HG03571 (cell line): ENCODE results near the gene RBFOX1.

Source experiments
- ATAC-seq: cut with Tn5 transposase; IDR thresholded peaks from one replicate; pipeline ENCODE4 v1.9.1; 2021; ENCODE audit not compliant: unreplicated experiment

Gene RBFOX1

GRCh38 chr16:7408700-7409365 is 76.2 kb downstream of the RBFOX1 start:
- no peak for ATAC-seq

GRCh38 chr16:7419441-7419840 is 86.8 kb downstream of the RBFOX1 start:
- no peak for ATAC-seq

GRCh38 chr16:7420079-7420478 is 87.4 kb downstream of the RBFOX1 start:
- ATAC-seq = no peak

GRCh38 chr16:7420843-7421242 is 88.2 kb downstream of the RBFOX1 start:
- ATAC-seq = no peak

GRCh38 chr16:7421578-7421977 is 88.9 kb downstream of the RBFOX1 start:
- ATAC-seq = no peak

- ATAC-seq = no peak
Measured at GRCh38 chr16:7422036-7422888, 89.6 kb downstream of the RBFOX1 start.

- no peak for ATAC-seq
Measured at GRCh38 chr16:7423434-7424044, 90.9 kb downstream of the RBFOX1 start.

DNA sequence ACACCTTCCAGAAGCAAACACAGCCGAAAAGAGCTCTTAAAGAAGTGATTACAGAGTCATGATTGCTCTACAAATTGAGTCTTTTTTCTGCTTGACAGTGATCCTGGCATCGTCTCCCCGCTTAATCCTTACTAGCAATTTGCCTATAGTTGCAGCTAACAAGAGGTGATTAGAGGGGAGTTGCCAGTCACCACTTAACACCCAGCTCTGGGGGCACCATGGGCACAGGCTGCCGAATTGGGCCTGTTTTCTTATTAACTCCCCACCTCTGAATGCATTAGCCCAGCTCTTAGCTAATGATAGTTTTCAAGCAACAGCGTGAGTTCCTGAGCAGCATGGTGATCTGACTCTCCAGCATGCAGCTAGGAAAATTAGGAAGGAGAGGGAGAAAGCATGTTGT is 93.5 kb downstream of the RBFOX1 start:
- no peak for ATAC-seq

DNA sequence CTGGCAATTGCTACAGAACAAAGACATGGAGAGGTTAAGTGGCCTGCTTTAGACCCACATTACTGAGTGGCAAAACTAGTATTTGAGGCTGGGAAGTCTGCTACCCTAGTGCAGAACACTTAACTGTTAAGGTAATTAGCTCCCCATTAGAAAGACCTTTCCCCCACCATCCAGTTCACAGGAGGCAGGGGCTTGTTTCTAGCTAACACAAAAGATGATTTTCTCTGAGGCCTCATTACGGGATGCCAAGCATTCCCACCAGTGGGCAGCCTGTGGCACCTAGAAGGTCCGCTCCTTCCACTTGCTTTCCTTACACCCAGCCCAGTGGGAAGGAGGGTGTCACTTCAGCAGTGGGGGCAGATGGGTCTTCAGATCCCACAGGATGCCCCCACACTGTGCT is 99.1 kb downstream of the RBFOX1 start:
- ATAC-seq = no peak

GRCh38 chr16:7436306-7436705 is 103.7 kb downstream of the RBFOX1 start:
- ATAC-seq = no peak

- ATAC-seq = no peak
Measured at GRCh38 chr16:7437135-7437804, 104.6 kb downstream of the RBFOX1 start.

DNA sequence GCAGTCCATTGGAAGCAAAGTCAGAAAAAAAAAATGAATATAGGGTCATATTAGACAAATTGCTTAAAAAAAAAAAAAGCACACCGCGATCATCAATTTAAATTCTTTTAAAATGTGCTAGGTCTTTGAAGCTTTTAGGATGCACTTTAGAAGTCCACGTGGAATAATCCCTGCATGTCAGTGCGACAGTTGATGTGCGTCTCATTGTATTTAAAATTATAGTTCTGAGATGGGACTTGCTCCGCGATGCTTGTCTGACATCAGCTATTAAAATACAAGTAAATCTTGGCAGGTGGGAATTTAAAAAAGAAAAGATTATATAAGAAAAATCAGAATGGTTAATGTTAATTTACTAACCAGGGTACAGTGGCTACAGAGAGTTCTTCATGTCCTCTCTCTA is 105.2 kb downstream of the RBFOX1 start:
- no peak for ATAC-seq

- ATAC-seq = no peak
Measured at GRCh38 chr16:7438601-7439000, 106.0 kb downstream of the RBFOX1 start.

- ATAC-seq = no peak
Measured at GRCh38 chr16:7439518-7439917, 106.9 kb downstream of the RBFOX1 start.

DNA sequence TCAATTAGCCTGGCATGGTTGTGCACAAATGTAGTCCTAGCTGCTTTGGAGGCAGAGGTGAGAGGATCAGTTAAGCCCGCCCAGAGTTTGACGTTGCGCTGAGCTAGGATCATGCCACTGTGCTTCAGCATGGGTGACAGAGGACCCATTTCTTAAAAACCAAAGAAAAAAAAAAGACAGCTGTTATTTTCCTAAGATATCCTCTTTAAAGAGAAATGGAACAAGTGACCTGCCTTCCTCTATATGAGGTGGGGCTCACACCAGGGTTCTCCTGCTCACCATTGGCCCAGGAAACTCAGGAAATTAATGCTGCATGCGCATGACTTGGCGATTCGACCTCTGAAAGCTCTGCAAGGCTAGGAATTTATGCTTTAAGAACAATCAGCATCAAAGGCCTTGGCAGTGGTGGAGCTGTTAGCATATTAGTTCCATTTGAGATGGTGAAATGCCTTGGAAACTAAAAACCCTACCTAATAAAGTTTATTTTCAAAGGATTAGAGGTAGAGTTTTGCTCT is 108.3 kb downstream of the RBFOX1 start:
- no peak for ATAC-seq

DNA sequence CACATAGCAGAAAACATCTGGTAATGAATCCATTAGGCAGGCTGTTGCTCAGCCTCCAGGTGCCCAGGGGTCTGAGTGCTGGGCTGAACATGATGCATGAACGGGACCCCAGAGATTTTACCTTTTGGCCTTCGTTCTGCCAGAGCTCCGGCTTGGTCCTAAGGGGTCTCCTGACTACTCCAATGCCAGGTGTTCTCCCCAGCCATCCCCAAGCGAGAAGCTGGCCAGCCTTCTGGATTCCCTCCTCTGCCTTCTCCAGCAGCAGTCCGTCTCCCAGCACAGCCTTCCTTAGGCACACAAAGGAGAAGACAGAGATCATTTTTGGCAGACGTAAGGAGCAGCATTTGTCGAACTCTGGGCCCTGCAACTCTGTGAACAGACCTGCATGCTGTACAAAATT is 109.4 kb downstream of the RBFOX1 start:
- no peak for ATAC-seq

- ATAC-seq = no peak
Measured at GRCh38 chr16:7443142-7443541, 110.5 kb downstream of the RBFOX1 start.

DNA sequence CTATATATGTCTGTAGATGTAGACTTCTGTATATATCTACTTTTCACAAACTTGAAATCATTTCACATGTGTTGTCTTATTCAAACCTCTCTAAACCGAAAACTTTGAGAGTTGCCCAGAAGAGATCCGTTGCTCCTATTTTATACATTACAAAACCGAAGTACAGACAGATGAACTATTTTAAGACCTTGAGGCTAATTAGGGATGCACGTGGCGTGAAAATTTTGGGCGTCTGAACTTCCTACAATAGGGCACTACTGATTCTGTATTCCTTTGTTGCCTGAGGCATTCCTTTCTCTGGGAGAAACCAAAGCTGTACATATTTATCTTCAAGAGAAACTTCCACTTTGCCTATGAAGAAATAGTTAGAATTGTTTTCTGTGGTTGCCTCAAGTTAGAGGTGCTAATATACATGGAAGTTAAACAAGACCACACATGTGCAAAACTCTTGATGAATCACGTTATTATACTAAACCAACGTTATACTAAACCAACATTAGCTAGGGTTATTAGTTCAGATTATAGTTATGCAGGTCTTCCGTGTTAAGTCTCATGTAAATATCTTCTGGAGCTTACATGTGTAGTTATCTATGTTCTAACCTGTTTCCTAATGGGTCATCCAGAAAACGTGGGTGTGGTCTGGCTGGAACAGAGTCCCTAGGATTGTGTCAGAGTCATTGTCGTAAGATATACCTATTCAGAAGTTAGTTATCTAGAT is 111.2 kb downstream of the RBFOX1 start:
- ATAC-seq = no peak

DNA sequence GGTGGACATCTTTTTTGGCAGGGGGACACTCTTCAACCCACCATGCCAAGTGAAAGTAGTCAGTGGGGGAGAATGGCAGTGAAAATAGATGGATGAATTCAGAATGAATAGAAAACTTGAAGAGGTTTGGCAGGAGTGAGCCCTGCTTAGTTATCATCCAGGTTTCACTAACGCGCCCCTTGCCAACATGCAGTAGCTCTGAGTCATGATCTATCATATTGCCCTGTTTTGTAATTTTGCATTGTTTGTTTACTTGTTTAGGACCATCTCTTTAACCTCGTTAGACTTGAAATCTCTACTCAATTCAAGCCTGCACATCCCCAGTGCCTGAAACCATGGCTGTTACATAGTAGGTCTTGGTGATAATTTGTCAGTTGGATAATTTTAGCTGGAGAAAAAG is 116.7 kb downstream of the RBFOX1 start:
- no peak for ATAC-seq

GRCh38 chr16:7449808-7450207 is 117.2 kb downstream of the RBFOX1 start:
- ATAC-seq = no peak

DNA sequence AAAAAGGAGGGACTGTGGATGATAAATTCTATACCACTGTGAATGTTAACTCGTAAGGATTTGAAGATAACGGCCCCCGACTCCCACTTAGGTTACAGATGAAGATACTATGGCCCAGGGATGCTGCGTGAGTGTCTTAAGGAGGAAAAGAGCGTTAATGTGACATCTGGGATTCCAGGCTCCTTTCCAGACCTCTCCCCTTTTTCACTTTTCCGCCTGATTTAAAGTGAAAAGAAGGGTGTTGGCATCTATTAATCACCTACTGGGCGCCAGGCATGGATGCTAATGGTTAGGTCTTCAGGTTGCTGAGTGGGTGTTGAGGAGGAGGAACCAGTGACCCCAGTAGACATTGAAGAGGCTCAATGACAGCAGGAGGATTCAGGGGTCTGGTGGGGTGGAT is 117.8 kb downstream of the RBFOX1 start:
- no peak for ATAC-seq
